ENCODE measurements around the gene STX19.

DNA sequence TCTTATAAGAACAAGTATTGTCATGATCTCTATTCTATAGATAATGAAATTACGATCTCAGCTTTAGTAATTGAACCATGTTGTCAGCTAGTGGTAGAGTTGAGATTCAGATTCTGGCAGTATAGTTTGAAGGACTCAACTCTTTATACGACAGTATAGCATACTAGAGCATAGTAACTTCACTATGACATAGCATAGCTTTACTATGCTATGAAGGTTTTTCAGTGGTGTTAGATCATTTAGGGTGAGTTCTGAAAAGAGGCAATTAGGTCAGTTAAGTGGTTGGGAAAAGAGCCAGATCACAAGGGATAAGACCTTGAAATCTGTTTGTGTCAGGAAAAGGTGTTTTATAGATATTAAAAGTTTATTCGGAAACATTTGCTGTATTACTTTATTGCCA is 8.1 kb downstream of the STX19 start:
- TF ChIP-seq CTCF (IDR thresholded peaks at IDR 0.05; ENCODE audit: low read depth, low read length, poor library complexity, severe bottlenecking) (no peak), EZH2phosphoT487 (IDR thresholded peaks at IDR 0.05; ENCODE audit: borderline replicate concordance, low read length) (no peak)
